ENCODE measurements around the gene HDHD5. TPM values are rescaled to one million over a fixed set of nuclear protein-coding genes. Genes with fewer than 3 reads are reported as not detected.

Gene HDHD5
- total RNA-seq, 2 experiments from 2014 or later: 68.1 to 71.4 TPM

- Mint-ChIP-seq H3K27ac (no peak overlapping the region), H3K9me3 (no peaks in the 10 kb centered on the region), H3K36me3 (ENCODE audit: low read depth) (peaks cover 56% of the 10 kb centered on the region), H3K4me3 (no peak overlapping the region), H3K27me3 (no peaks in the 10 kb centered on the region), H3K4me1 (ENCODE audit: low read depth) (peaks cover 68% of the 10 kb centered on the region)
- no peak for ATAC-seq
- DNase-seq: no peak
- TF ChIP-seq CTCF (IDR thresholded peaks at IDR 0.05): no peak
- ChIA-PET POLR2A (no interaction called here), CTCF (no interaction called here)
- intact Hi-C loops (cut with micrococcal nuclease): no loop called here
Observed at GRCh38 chr22:17100621-17101020, 58.5 kb downstream of the HDHD5 start.

GRCh38 chr22:17098379-17098819 is 60.7 kb downstream of the HDHD5 start:
- peaks cover 82% of the 10 kb centered on the region for H3K4me1 Mint-ChIP-seq (ENCODE audit: low read depth)
- no peaks in the 10 kb centered on the region for H3K9me3 Mint-ChIP-seq
- intact Hi-C loops (cut with micrococcal nuclease): no loop called here
- ATAC-seq (peak; percentile 64), DNase-seq (peak; percentile 39)
- ChIA-PET POLR2A (interaction anchor here (1.9 kb wide), 1 partner anchor 10 kb away, joined by 5 read pairs; no protein-coding TSS in a partner anchor), CTCF (no interaction called here)
- no peak for TF ChIP-seq CTCF (IDR thresholded peaks at IDR 0.05)
- no peaks in the 10 kb centered on the region for H3K27me3 Mint-ChIP-seq
- H3K36me3 Mint-ChIP-seq (ENCODE audit: low read depth): peaks cover 50% of the 10 kb centered on the region
- no peak overlapping the region for H3K4me3 Mint-ChIP-seq
- peak overlapping the region; percentile 26 for H3K27ac Mint-ChIP-seq

- Mint-ChIP-seq H3K9me3 (no peaks in the 10 kb centered on the region), H3K4me3 (no peak overlapping the region), H3K4me1 (ENCODE audit: low read depth) (peaks cover 84% of the 10 kb centered on the region), H3K36me3 (ENCODE audit: low read depth) (peaks cover 46% of the 10 kb centered on the region), H3K27ac (no peak overlapping the region), H3K27me3 (no peaks in the 10 kb centered on the region)
- ATAC-seq (no peak), DNase-seq (no peak)
- ChIA-PET POLR2A (interaction anchor here (1.6 kb wide), 1 partner anchor 12 kb away, joined by 5 read pairs; no protein-coding TSS in a partner anchor), CTCF (interaction anchor here (1.1 to 2.2 kb wide), 2 partner anchors 59 to 74 kb away, joined by 3 to 8 read pairs; no protein-coding TSS in a partner anchor)
- intact Hi-C loops (cut with micrococcal nuclease): no loop called here
- TF ChIP-seq CTCF (IDR thresholded peaks at IDR 0.05): no peak
Observed at GRCh38 chr22:17097701-17098100, 61.4 kb downstream of the HDHD5 start.

GRCh38 chr22:17097062-17097461 is 62.0 kb downstream of the HDHD5 start:
- Mint-ChIP-seq H3K4me1 (ENCODE audit: low read depth) (peaks cover 86% of the 10 kb centered on the region), H3K36me3 (ENCODE audit: low read depth) (peaks cover 43% of the 10 kb centered on the region), H3K9me3 (no peaks in the 10 kb centered on the region), H3K4me3 (no peak overlapping the region), H3K27ac (no peak overlapping the region), H3K27me3 (no peaks in the 10 kb centered on the region)
- TF ChIP-seq CTCF (IDR thresholded peaks at IDR 0.05): no peak
- DNase-seq (no peak), ATAC-seq (no peak)
- ChIA-PET POLR2A (interaction anchor here (1.6 kb wide), 1 partner anchor 11 kb away, joined by 5 read pairs; no protein-coding TSS in a partner anchor), CTCF (interaction anchor here (0.8 to 2.2 kb wide), 4 partner anchors 9 to 75 kb away, joined by 3 to 8 read pairs (median 3); no protein-coding TSS in a partner anchor)
- intact Hi-C loops (cut with micrococcal nuclease): no loop called here

- Mint-ChIP-seq H3K27ac (no peak overlapping the region), H3K36me3 (ENCODE audit: low read depth) (peaks cover 35% of the 10 kb centered on the region), H3K9me3 (no peaks in the 10 kb centered on the region), H3K4me1 (ENCODE audit: low read depth) (peaks cover 85% of the 10 kb centered on the region), H3K4me3 (no peak overlapping the region), H3K27me3 (no peaks in the 10 kb centered on the region)
- no peak for ATAC-seq
- ChIA-PET CTCF (interaction anchor here (0.6 to 2.2 kb wide), 6 partner anchors 10 to 178 kb away, joined by 3 to 8 read pairs (median 4); no protein-coding TSS in a partner anchor), POLR2A (interaction anchor here (1.2 kb wide), 1 partner anchor 14 kb away, joined by 5 read pairs; no protein-coding TSS in a partner anchor)
- TF ChIP-seq CTCF (IDR thresholded peaks at IDR 0.05): no peak
- intact Hi-C loops (cut with micrococcal nuclease): no loop called here
- DNase-seq: no peak
Observed at GRCh38 chr22:17096071-17096470, 63.0 kb downstream of the HDHD5 start.

Measured in activated CD8-positive, alpha-beta T cell treated with anti-CD3 and anti-CD28 coated beads for 36 hours (primary cell).